Progenitor cell of endocrine pancreas (in vitro differentiated cells): Measurements from ENCODE around the gene SP100. TPM values are rescaled to one million over a fixed set of nuclear protein-coding genes. Genes with fewer than 3 reads are reported as not detected.

Experiments
- DNase-seq: peaks from one replicate; pipeline ENCODE4 v3.0.0; 2021; ENCODE audit warnings: low spot score; ENCODE audit not compliant: unreplicated experiment
- H3K27ac Mint-ChIP-seq: 2 replicates; pipeline ENCODE4 v1.8.0; 2021; ENCODE audit warnings: mild to moderate bottlenecking, moderate library complexity, mixed read lengths
- H3K27me3 Mint-ChIP-seq: 2 replicates; pipeline ENCODE4 v1.8.0; 2021; ENCODE audit warnings: mixed read lengths
- H3K36me3 Mint-ChIP-seq: 2 replicates; pipeline ENCODE4 v1.8.0; 2022; ENCODE audit warnings: mixed read lengths; ENCODE audit not compliant: insufficient read depth
- H3K4me1 Mint-ChIP-seq: 2 replicates; pipeline ENCODE4 v1.8.0; 2021; ENCODE audit warnings: low read depth, mixed read lengths
- H3K4me3 Mint-ChIP-seq: 2 replicates; pipeline ENCODE4 v1.8.0; 2021; ENCODE audit warnings: low read depth, mild to moderate bottlenecking, moderate library complexity, mixed read lengths
- H3K9me3 Mint-ChIP-seq: 2 replicates; pipeline ENCODE4 v1.8.0; 2021; ENCODE audit warnings: low read depth, mixed read lengths
- total RNA-seq: library from RNA; stranded (reverse); gene quantifications from 2 replicates; pipeline ENCODE4 v1.2.1, GENCODE V29; 2021
- TF ChIP-seq, protein P1 (sequence below): fragments of 200-600 bp; sonication (generic); IDR thresholded peaks from one replicate; pipeline ENCODE4 v1.5.0; 2021; ENCODE audit warnings: antibody characterized with exemption, mild to moderate bottlenecking; ENCODE audit not compliant: unreplicated experiment

Gene SP100
- total RNA-seq, 1 donor from 2014 or later = 2.3 TPM

DNA sequence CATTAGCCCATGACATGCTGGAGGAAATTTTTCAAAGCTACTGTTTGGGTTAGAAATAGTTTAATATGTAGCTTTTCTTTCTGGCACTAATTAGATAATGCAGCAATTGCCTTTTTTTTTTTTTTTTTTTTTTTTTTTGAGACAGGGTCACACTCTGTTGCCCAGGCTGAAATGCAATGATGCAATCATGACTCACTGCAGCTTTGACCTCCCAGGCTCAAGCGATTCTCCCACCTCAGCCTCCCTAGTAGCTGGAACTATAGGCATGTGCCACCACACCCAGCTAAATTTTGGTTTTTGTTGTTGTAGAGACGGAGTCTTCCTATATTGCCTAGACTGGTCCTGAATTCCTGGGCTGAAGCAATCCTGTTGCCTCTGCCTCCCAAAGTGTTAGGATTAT is 136.2 kb downstream of the SP100 start:
- Mint-ChIP-seq H3K4me1 (no peaks in the 10 kb centered on the region), H3K27ac (no peak overlapping the region), H3K9me3 (peaks cover 11% of the 10 kb centered on the region), H3K4me3 (no peak overlapping the region), H3K36me3 (no peaks in the 10 kb centered on the region), H3K27me3 (no peaks in the 10 kb centered on the region)
- TF ChIP-seq, protein P1, sequence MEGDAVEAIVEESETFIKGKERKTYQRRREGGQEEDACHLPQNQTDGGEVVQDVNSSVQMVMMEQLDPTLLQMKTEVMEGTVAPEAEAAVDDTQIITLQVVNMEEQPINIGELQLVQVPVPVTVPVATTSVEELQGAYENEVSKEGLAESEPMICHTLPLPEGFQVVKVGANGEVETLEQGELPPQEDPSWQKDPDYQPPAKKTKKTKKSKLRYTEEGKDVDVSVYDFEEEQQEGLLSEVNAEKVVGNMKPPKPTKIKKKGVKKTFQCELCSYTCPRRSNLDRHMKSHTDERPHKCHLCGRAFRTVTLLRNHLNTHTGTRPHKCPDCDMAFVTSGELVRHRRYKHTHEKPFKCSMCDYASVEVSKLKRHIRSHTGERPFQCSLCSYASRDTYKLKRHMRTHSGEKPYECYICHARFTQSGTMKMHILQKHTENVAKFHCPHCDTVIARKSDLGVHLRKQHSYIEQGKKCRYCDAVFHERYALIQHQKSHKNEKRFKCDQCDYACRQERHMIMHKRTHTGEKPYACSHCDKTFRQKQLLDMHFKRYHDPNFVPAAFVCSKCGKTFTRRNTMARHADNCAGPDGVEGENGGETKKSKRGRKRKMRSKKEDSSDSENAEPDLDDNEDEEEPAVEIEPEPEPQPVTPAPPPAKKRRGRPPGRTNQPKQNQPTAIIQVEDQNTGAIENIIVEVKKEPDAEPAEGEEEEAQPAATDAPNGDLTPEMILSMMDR = no peak
- no peak for DNase-seq

- Mint-ChIP-seq H3K36me3 (no peaks in the 10 kb centered on the region), H3K27me3 (no peaks in the 10 kb centered on the region), H3K27ac (no peak overlapping the region), H3K4me3 (no peak overlapping the region), H3K4me1 (no peaks in the 10 kb centered on the region), H3K9me3 (peaks cover 11% of the 10 kb centered on the region)
- DNase-seq = no peak
- TF ChIP-seq, protein P1 = no peak
Measured at GRCh38 chr2:230557065-230557464, 141.1 kb downstream of the SP100 start.

- Mint-ChIP-seq H3K36me3 (no peaks in the 10 kb centered on the region), H3K27ac (no peak overlapping the region), H3K4me1 (no peaks in the 10 kb centered on the region), H3K4me3 (no peak overlapping the region), H3K9me3 (no peaks in the 10 kb centered on the region), H3K27me3 (no peaks in the 10 kb centered on the region)
- no peak for DNase-seq
- TF ChIP-seq, protein P1 = no peak
Measured at GRCh38 chr2:230564805-230565779, 149.1 kb downstream of the SP100 start.

DNA sequence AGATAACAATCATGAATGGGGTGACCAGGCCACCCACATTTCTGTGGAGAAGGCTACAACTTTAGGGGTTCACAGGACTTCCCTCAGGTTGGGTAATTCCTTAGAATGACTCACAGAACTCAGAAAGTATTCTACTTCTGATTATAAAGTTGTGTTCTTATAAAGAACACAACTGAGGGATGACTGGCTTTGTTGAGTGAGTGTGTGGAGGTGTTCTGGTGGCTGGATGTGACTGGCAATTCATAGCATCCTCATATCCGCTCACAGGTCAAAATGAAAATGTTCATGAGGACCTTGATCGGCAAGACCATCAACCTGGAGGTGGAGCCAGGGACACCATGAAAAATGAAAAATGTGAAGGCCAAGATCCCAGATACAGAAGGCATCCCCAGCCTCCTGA is 153.3 kb downstream of the SP100 start:
- DNase-seq = no peak
- Mint-ChIP-seq H3K27me3 (peaks cover 4% of the 10 kb centered on the region), H3K9me3 (peaks cover 15% of the 10 kb centered on the region), H3K27ac (no peak overlapping the region), H3K4me3 (no peak overlapping the region), H3K36me3 (no peaks in the 10 kb centered on the region), H3K4me1 (no peaks in the 10 kb centered on the region)
- TF ChIP-seq, protein P1 = no peak

- Mint-ChIP-seq H3K9me3 (peaks cover 17% of the 10 kb centered on the region), H3K4me3 (no peak overlapping the region), H3K27me3 (peaks cover 10% of the 10 kb centered on the region), H3K4me1 (no peaks in the 10 kb centered on the region), H3K27ac (no peak overlapping the region), H3K36me3 (no peaks in the 10 kb centered on the region)
- DNase-seq = no peak
- TF ChIP-seq, protein P1 = no peak
Measured at GRCh38 chr2:230570987-230571386, 155.0 kb downstream of the SP100 start.
